HUES64 (cell line): ENCODE measurements around the gene SCNN1A.

Experiments used
- H3K27ac ChIP-seq: 2 replicates; pipeline ENCODE4 v1.7.0; 2013; ENCODE audit warnings: low read depth, low read length, inconsistent platforms
- H3K27me3 ChIP-seq: 2 replicates; pipeline ENCODE4 v1.6.1; 2013; ENCODE audit warnings: mild to moderate bottlenecking, low read length; ENCODE audit not compliant: insufficient read depth
- H3K36me3 ChIP-seq: 2 replicates; pipeline ENCODE4 v1.6.1; 2013; ENCODE audit warnings: mild to moderate bottlenecking, low read length; ENCODE audit not compliant: insufficient read depth
- H3K4me1 ChIP-seq: 2 replicates; pipeline ENCODE4 v1.6.1; 2013; ENCODE audit warnings: mild to moderate bottlenecking, low read length, moderate library complexity; ENCODE audit not compliant: insufficient read depth
- H3K4me3 ChIP-seq: 2 replicates; pipeline ENCODE4 v1.5.1; 2013; ENCODE audit warnings: mild to moderate bottlenecking, low read length, moderate library complexity
- H3K9ac ChIP-seq: 2 replicates; pipeline ENCODE4 v1.6.1; 2013; ENCODE audit warnings: mild to moderate bottlenecking, low read depth, low read length
- H3K9me3 ChIP-seq: 2 replicates; pipeline ENCODE4 v1.6.1; 2013; ENCODE audit warnings: low read depth, low read length; ENCODE audit not compliant: insufficient read depth
- WGBS: fragments of 150-250, 120-280 bp; methylation state at CpG from one replicate; pipeline ENCODE4 v1.1.7; 2013; ENCODE audit warnings: missing lambda C conversion rate; 5-methylcytosine and 5-hydroxymethylcytosine counted together

Gene SCNN1A

GRCh38 chr12:6374786-6375160, 590 bp downstream of the SCNN1A start:
- peaks cover 56% of the 10 kb centered on the region for H3K4me1 ChIP-seq
- peak overlapping the region; percentile 61 for H3K9ac ChIP-seq
- no peaks in the 10 kb centered on the region for H3K9me3 ChIP-seq
- 50% methylated on average over 7 of the region's 7 CpGs for WGBS
- peak overlapping the region; percentile 80 for H3K27ac ChIP-seq
- peaks cover 9% of the 10 kb centered on the region; the same call in 1 of the 2 replicates for H3K27me3 ChIP-seq
- no peaks in the 10 kb centered on the region for H3K36me3 ChIP-seq
- H3K4me3 ChIP-seq: peak overlapping the region; percentile 56

GRCh38 chr12:6374028-6374785, 1.2 kb downstream of the SCNN1A start:
- Histone ChIP-seq H3K27ac (peak overlapping the region; percentile 80; the same call in 1 of the 2 replicates), H3K4me1 (peaks cover 57% of the 10 kb centered on the region), H3K9me3 (no peaks in the 10 kb centered on the region), H3K27me3 (peaks cover 9% of the 10 kb centered on the region; the same call in 1 of the 2 replicates), H3K36me3 (no peaks in the 10 kb centered on the region), H3K9ac (peak overlapping the region; percentile 61), H3K4me3 (peak overlapping the region; percentile 56)
- WGBS: 62% methylated on average over 24 of the region's 24 CpGs

- peaks cover 9% of the 10 kb centered on the region; the same call in 1 of the 2 replicates for H3K27me3 ChIP-seq
- H3K9ac ChIP-seq: no peak overlapping the region
- peak overlapping the region; percentile 55; the same call in 1 of the 2 replicates for H3K27ac ChIP-seq
- no peaks in the 10 kb centered on the region for H3K9me3 ChIP-seq
- H3K36me3 ChIP-seq: no peaks in the 10 kb centered on the region
- H3K4me3 ChIP-seq: peak overlapping the region; percentile 56
- peaks cover 60% of the 10 kb centered on the region for H3K4me1 ChIP-seq
- WGBS: 32% methylated on average over 14 of the region's 14 CpGs
Observed at GRCh38 chr12:6373022-6373787, 2.2 kb downstream of the SCNN1A start.

- Histone ChIP-seq H3K9ac (no peak overlapping the region), H3K9me3 (no peaks in the 10 kb centered on the region), H3K27me3 (peaks cover 9% of the 10 kb centered on the region; the same call in 1 of the 2 replicates), H3K36me3 (no peaks in the 10 kb centered on the region), H3K4me1 (peaks cover 60% of the 10 kb centered on the region), H3K4me3 (peak overlapping the region; percentile 56), H3K27ac (peak overlapping the region; percentile 55; the same call in 1 of the 2 replicates)
- WGBS: 28% methylated on average over 8 of the region's 8 CpGs
Observed at GRCh38 chr12:6372403-6373003, 2.9 kb downstream of the SCNN1A start.

- peaks cover 9% of the 10 kb centered on the region; the same call in 1 of the 2 replicates for H3K27me3 ChIP-seq
- 4% methylated on average over 9 of the region's 15 CpGs for WGBS
- H3K9me3 ChIP-seq: no peaks in the 10 kb centered on the region
- peaks cover 46% of the 10 kb centered on the region for H3K4me1 ChIP-seq
- peak overlapping the region; percentile 37 for H3K4me3 ChIP-seq
- H3K27ac ChIP-seq: peak overlapping the region; percentile 86
- no peaks in the 10 kb centered on the region for H3K36me3 ChIP-seq
- H3K9ac ChIP-seq: peak overlapping the region; percentile 2; the same call in 1 of the 2 replicates
Observed at GRCh38 chr12:6370994-6371754, 4.2 kb downstream of the SCNN1A start.

- H3K27ac ChIP-seq: peak overlapping the region; percentile 86
- peak overlapping the region; percentile 2; the same call in 1 of the 2 replicates for H3K9ac ChIP-seq
- WGBS: 65% methylated on average over 4 of the region's 4 CpGs
- H3K4me1 ChIP-seq: peaks cover 41% of the 10 kb centered on the region
- no peaks in the 10 kb centered on the region for H3K9me3 ChIP-seq
- H3K27me3 ChIP-seq: peaks cover 9% of the 10 kb centered on the region; the same call in 1 of the 2 replicates
- H3K36me3 ChIP-seq: no peaks in the 10 kb centered on the region
- H3K4me3 ChIP-seq: peak overlapping the region; percentile 37
Observed at GRCh38 chr12:6370576-6370935, 4.8 kb downstream of the SCNN1A start.

GRCh38 chr12:6369916-6370575, 5.3 kb downstream of the SCNN1A start:
- Histone ChIP-seq H3K27me3 (peaks cover 9% of the 10 kb centered on the region; the same call in 1 of the 2 replicates), H3K4me1 (peaks cover 40% of the 10 kb centered on the region), H3K27ac (peak overlapping the region; percentile 86), H3K4me3 (no peak overlapping the region), H3K9me3 (no peaks in the 10 kb centered on the region), H3K36me3 (no peaks in the 10 kb centered on the region), H3K9ac (no peak overlapping the region)
- 83% methylated on average over 9 of the region's 9 CpGs for WGBS

GRCh38 chr12:6368906-6369525, 6.3 kb downstream of the SCNN1A start:
- peaks cover 3% of the 10 kb centered on the region; the same call in 1 of the 2 replicates for H3K27me3 ChIP-seq
- H3K4me1 ChIP-seq: peaks cover 40% of the 10 kb centered on the region
- H3K4me3 ChIP-seq: no peak overlapping the region
- H3K27ac ChIP-seq: peak overlapping the region; percentile 5; the same call in 1 of the 2 replicates
- H3K9me3 ChIP-seq: no peaks in the 10 kb centered on the region
- no peaks in the 10 kb centered on the region for H3K36me3 ChIP-seq
- H3K9ac ChIP-seq: no peak overlapping the region
- 86% methylated on average over 9 of the region's 9 CpGs for WGBS

- 89% methylated on average over 14 of the region's 15 CpGs for WGBS
- H3K27ac ChIP-seq: peak overlapping the region; percentile 28; the same call in 1 of the 2 replicates
- H3K9ac ChIP-seq: no peak overlapping the region
- no peaks in the 10 kb centered on the region for H3K27me3 ChIP-seq
- no peak overlapping the region for H3K4me3 ChIP-seq
- no peaks in the 10 kb centered on the region for H3K9me3 ChIP-seq
- no peaks in the 10 kb centered on the region for H3K36me3 ChIP-seq
- peaks cover 33% of the 10 kb centered on the region for H3K4me1 ChIP-seq
Observed at GRCh38 chr12:6367969-6368892, 7.1 kb downstream of the SCNN1A start.
